HG03521 (cell line): ENCODE measurements around the gene ENOX1.
A peak's percentile ranks its signal among the peaks of the same experiment; 100 is the strongest.

ENCODE experiments used
- ATAC-seq: cut with Tn5 transposase; IDR thresholded peaks from one replicate; pipeline ENCODE4 v1.9.1; 2021; ENCODE audit warnings: mild to moderate bottlenecking, moderate library complexity; ENCODE audit not compliant: unreplicated experiment

ENOX1 gene

GRCh38 chr13:43269037-43269481, 517.7 kb downstream of the ENOX1 start:
- no peak for ATAC-seq

GRCh38 chr13:43268632-43269031, 518.1 kb downstream of the ENOX1 start:
- ATAC-seq, result no peak

DNA sequence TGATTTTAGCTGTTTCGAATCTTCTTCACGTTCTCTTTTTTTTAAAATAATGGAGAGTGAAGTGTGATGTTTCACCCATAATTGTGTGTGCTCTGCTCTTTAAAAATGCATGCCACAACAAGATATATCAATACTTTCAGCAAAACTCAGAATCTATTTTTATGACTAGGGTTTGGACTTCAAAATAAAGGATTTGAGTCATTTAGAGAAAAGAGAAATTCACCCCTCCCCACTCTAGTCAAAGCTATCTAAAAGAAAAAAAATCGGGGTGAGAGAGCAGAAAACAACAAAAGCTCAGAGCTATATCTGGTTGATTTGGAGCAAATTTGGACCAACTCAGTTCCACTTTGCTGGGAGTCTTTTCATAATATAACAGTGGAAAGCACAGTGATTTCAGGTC, 518.9 kb downstream of the ENOX1 start:
- ATAC-seq, result no peak

GRCh38 chr13:43266936-43267615, 519.7 kb downstream of the ENOX1 start:
- no peak for ATAC-seq

DNA sequence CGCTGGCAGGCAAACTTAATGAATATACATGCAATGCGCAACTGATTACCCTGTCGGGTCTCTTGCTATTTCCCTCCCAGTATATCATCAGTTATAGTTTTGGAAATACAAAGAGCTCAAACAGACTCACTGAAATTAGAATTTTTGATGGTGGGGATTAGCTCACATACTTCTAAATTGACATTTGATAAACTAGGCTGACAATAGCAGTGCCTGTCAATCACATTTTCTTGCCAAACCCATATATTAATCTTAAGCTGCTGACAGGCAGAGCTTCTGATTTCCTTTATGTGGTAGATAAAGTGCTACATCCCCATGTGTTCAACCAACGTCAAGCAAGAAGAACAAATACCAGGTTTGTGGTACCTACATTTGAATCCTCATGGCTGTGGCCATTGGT, 521.7 kb downstream of the ENOX1 start:
- no peak for ATAC-seq

DNA sequence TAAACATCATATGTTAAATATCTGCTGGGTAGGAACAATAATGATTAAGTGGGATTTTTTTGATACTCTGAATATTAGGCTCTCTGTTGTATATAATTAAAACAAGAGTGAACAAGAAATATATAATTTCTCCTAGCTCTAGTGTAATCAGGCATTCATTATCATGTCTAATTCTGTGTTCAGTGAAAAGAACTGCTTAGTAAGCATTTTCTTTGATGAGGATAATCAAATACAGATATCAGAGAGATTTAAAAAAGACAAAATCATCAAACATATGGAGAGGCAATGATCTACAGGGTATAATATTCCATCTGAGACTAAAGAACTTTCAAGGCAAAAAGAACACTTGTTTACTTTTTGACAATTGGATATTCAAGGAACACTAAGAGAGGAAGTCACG, 522.3 kb downstream of the ENOX1 start:
- ATAC-seq, result no peak

- ATAC-seq, result no peak
Measured at GRCh38 chr13:43263047-43263446, 523.7 kb downstream of the ENOX1 start.

GRCh38 chr13:43260999-43261398, 525.8 kb downstream of the ENOX1 start:
- no peak for ATAC-seq

DNA sequence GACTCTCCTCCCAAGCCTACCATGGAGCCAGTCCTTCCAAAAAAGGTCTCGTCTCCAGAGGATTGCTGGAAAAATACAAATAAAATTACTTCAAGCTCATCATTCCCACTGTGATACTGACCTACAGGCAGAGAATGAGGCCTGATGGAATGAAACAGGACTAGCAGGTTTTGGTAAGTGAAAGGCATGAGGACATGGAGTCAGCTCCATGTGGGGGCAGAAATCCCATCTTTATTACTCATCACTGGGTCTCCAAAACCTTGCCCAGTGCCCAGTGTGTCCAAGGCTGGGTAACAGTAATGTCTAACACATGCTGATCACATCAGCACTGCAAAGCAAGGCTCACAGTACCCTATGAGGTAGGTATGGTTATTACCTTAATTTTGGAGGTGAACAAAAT, 528.0 kb downstream of the ENOX1 start:
- no peak for ATAC-seq

DNA sequence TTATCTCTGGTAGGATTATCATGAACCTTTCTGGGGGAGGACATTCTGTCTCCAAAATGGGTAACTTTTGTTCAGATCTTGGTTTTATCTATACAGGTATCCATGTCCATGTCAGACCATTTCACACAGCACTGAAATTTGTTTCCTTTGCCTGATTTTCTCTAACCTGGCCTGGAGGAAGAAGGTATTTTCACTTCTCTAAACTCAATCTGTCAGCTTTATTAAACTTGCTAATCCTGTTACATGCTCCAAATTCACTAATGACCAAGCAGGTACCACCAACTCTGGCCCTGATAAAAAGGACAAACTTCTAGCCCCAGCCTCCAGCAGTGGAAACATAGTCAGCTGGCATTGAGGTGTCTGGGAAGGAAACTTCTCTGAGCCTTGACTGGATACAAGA, 529.0 kb downstream of the ENOX1 start:
- ATAC-seq, result no peak

DNA sequence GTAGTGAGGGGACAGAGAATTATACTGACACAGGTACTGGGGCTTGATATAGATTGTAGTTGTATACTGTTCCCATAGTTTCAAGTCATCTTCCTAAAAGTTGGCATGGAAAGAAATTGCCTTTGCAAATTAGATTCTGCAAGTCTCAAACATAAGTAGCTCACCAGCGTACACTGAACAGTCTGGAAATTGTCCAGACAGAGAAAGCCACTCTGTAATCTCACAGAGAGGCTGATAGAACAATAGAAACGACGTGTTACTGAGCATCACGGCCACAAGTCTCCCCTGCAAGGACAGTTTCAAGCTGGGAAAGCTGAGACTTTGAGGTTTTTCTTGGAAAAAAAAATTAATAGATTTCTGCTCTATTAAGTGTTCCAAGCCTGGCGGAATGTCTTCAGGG, 534.8 kb downstream of the ENOX1 start:
- no peak for ATAC-seq

- ATAC-seq, result no peak
Measured at GRCh38 chr13:43246382-43246781, 540.4 kb downstream of the ENOX1 start.

GRCh38 chr13:43245374-43245964, 541.3 kb downstream of the ENOX1 start:
- ATAC-seq, result no peak

GRCh38 chr13:43244481-43244880, 542.3 kb downstream of the ENOX1 start:
- no peak for ATAC-seq

- no peak for ATAC-seq
Measured at GRCh38 chr13:43243711-43244110, 543.1 kb downstream of the ENOX1 start.

DNA sequence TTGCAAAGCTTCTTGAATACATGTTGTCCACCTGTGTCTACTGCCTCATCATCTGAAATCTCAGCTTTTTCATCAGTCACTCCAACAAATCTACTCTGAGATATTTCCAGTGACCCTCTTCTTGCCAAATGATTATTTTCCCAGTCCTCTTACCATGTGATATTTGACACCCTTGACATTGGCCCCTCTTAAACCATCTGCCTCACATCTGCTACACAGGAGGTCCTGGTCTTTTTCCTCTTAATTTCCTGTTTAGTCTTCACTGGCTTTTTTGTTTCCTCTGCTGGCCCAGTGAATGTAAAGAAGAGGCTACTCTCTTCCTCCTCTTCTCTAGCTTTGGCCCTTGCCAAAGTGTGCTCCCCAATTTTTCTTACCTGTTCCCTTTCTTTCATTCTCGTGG, 544.7 kb downstream of the ENOX1 start:
- no peak for ATAC-seq

DNA sequence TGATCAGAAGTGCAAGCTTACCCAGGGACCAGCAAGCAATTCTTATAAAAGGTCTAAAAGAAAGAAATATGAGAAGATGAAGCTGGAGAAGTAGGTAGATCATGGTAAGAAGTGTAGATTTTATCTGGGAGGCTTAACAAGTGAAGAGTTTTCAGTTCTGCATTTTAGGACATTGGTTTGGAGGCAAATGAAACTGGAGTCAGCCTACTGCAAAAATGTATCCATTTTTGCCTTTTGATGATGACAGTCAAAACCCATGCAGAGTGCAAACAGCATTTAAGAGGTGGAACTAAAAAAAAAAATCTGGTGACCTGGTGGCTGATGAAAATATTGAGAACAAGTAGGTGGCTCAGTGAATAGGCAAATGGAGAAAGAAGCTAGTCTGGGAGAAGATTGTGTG, 546.5 kb downstream of the ENOX1 start:
- ATAC-seq, result peak; percentile 64

DNA sequence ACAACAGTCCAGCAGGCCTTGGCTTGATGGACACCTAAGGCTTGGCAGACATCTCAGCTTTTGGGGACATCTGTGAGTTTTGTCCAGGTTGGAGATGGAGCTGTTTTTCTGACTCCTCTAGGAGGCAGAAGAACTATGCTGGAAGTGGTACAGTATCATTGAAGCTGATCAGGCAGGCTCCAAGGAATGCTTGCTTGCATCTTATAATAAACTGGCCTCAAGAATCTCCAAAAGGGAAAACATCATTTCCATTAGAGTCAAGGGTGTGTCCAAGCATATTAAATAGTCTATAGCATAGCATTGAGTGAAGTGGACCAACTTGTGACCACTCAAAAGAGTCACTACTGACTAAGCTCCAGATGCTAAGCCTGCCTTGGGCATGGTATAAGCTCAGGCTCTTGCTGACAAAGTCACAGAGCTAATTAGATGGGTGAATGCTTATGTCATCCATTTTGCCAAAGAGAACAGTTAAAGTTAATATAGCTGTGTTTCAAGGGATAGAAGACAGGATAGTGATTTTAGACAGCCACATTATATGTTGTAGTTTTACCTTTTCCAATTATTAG, 547.4 kb downstream of the ENOX1 start:
- ATAC-seq, result no peak

DNA sequence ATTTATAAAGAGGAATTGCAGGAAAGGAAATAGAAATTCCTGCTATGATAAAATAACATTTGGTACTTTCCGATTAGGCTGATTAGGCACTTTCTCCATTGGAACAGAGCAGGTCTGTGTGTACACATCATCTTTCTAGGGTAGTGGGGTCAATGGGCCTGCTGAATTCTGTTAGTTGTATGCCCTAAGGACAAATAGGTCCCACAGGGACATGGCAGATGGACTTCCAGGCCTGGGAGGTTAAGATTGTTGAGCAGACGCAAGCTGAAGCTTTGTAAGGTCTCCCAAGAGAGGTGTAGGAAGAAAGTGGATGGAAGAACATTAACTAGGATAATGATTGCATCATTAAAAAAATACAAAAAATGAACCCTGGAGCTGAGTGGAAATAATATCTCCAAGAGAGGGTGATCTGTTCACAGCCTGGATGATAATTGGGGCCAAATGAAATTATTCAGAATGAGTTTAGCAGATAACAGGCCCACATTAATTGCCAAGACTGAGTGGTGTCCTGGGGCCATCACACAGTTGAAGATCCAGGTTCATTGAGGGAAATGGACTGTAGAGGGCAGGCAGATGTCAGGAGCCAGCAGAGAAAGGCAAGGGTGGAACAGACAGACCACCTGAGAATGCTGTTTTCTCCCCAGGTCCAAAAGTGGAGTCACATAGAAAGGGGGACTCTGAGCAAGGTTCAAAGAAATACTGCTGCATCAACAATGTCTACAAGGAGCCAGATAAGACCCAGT, 548.3 kb downstream of the ENOX1 start:
- ATAC-seq, result no peak

DNA sequence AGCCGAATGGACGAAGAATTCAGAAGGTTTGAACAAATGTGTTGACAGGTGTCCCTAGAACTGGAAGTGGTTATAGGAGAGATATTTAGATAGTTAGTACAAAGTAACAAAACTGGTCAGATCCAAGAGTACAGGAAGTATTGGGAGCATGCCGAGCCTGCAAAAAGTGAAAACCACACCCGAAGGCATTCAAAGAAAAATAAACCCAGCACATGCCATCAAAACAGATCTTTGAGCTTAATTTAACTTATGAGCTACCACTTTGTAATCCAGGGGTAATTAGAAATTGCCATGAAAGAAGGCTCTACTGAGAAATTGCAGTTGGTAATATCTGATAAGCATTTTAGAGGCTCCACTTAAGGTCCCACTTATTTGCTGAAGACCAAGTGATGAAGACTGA, 549.2 kb downstream of the ENOX1 start:
- no peak for ATAC-seq

- no peak for ATAC-seq
Measured at GRCh38 chr13:43235028-43235427, 551.7 kb downstream of the ENOX1 start.

GRCh38 chr13:43232873-43233265, 553.9 kb downstream of the ENOX1 start:
- no peak for ATAC-seq
